Myocyte (in vitro differentiated cells): ENCODE results near the gene CLRN2. TPM values are rescaled to one million over a fixed set of nuclear protein-coding genes. Genes with fewer than 3 reads are reported as not detected.

Source experiments
- total RNA-seq: library from RNA; depleted of rRNA; stranded (reverse); fragments of >200 nt; gene quantifications from 2 replicates; pipeline ENCODE4 v1.2.3, GENCODE V29; 2014

Gene CLRN2
- total RNA-seq, 1 donor from 2014 or later: not detected

Other genes with a start within 250 kb of the CLRN2 start
- gene QDPR, start 3.1 kb upstream of the CLRN2 start, total RNA-seq: 12.0 and 36.8 TPM in 2 replicates
- gene LAP3, start 62.0 kb downstream of the CLRN2 start, total RNA-seq: 49.5 and 59.0 TPM in 2 replicates
- 5.5 and 7.5 TPM in 2 replicates for gene MED28, start 99.5 kb downstream of the CLRN2 start, total RNA-seq